Stimulated activated CD4-positive, alpha-beta T cell treated with anti-CD3 and anti-CD28 coated beads, Interleukin-12 subunit alpha, Interleukin-12 subunit beta, amount 100 ng/mL, for 4 hours (primary cell): ENCODE data around the gene PNMA8C.

Source experiments
- DNase-seq: peaks from one replicate; pipeline ENCODE4 v3.0.0-alpha.2; 2020

PNMA8C gene

GRCh38 chr19:46428239-46429135 is at the start of gene PNMA8C:
Gene PNMA8C, minus strand, starts transcription at chr19:46428936. Its CDS starts 577 bp downstream, at chr19:46428359.
- DNase-seq: peak; percentile 27

GRCh38 chr19:46475986-46476385 is 47.2 kb upstream of the PNMA8C start:
- DNase-seq: no peak

GRCh38 chr19:46474211-46474610 is 45.5 kb upstream of the PNMA8C start:
- DNase-seq: no peak

GRCh38 chr19:46472592-46472991 is 43.9 kb upstream of the PNMA8C start:
- DNase-seq: no peak

- DNase-seq: no peak
Observed at GRCh38 chr19:46471811-46472543, 43.2 kb upstream of the PNMA8C start.

GRCh38 chr19:46471116-46471733 is 42.5 kb upstream of the PNMA8C start, which contains the start of gene PNMA8A:
Gene PNMA8A, minus strand, starts transcription at chr19:46471563. Its CDS starts 528 bp downstream, at chr19:46471035.
- DNase-seq: no peak

- no peak for DNase-seq
Observed at GRCh38 chr19:46470376-46470775, 41.6 kb upstream of the PNMA8C start.

- DNase-seq: no peak
Observed at GRCh38 chr19:46469541-46470185, 40.9 kb upstream of the PNMA8C start.

GRCh38 chr19:46466536-46467196 is 37.9 kb upstream of the PNMA8C start:
- no peak for DNase-seq

GRCh38 chr19:46463516-46463915 is 34.8 kb upstream of the PNMA8C start:
- DNase-seq: no peak

- no peak for DNase-seq
Observed at GRCh38 chr19:46461537-46461936, 32.8 kb upstream of the PNMA8C start.

GRCh38 chr19:46460981-46461380 is 32.2 kb upstream of the PNMA8C start:
- no peak for DNase-seq

GRCh38 chr19:46460055-46460454 is 31.3 kb upstream of the PNMA8C start:
- DNase-seq: no peak

GRCh38 chr19:46456930-46457329 is 28.2 kb upstream of the PNMA8C start:
- DNase-seq: no peak

GRCh38 chr19:46454244-46454643 is 25.5 kb upstream of the PNMA8C start:
- no peak for DNase-seq

- DNase-seq: no peak
Observed at GRCh38 chr19:46453661-46454060, 24.9 kb upstream of the PNMA8C start.

- DNase-seq: no peak
Observed at GRCh38 chr19:46452186-46452585, 23.4 kb upstream of the PNMA8C start.

GRCh38 chr19:46451352-46451751 is 22.6 kb upstream of the PNMA8C start:
- no peak for DNase-seq

- DNase-seq: no peak
Observed at GRCh38 chr19:46450737-46451136, 22.0 kb upstream of the PNMA8C start.

GRCh38 chr19:46449228-46449627 is 20.5 kb upstream of the PNMA8C start:
- no peak for DNase-seq

- no peak for DNase-seq
Observed at GRCh38 chr19:46448601-46449000, 19.9 kb upstream of the PNMA8C start.

- DNase-seq: no peak
Observed at GRCh38 chr19:46447824-46448223, 19.1 kb upstream of the PNMA8C start.
